Lower leg skin (tissue), 3 donors: ENCODE measurements around the gene VSIG10.

Source experiments
- POLR2A ChIP-seq, 2 donors: fragments of 450-650 bp; IDR thresholded peaks; one replicate each; pipeline ENCODE4 v1.6.1; 2016 to 2017; ENCODE audit warnings: antibody characterized with exemption in 2 of 2, mild to moderate bottlenecking in 1 of 2, moderate library complexity in 1 of 2
- TF ChIP-seq, protein P1 (sequence below), 3 donors: fragments of 450-650 bp; IDR thresholded peaks; one replicate each; pipeline ENCODE4 v1.5.1; 2016; ENCODE audit warnings: antibody characterized with exemption in 3 of 3, mild to moderate bottlenecking in 3 of 3, moderate library complexity in 2 of 3

DNA sequence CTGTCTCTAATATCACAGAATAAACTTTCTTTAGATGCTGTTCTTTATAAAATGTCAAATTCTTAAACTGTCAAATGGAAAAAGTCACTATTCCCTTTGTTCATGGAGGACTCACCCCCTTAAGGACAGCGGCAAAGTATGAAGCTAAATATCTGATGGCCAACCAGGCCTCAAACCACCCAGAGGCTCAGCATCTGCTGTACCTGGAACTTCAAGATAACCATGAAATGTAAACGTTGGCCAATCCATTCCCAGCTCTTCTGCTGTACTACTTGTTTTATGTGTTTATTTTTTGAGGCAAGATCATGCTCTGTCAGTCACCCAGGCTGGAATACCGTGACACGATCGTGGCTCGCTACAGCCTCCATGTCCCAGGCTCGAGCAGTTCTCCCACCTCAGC lies 71.6 kb downstream of the VSIG10 start:
- TF ChIP-seq, protein P1, sequence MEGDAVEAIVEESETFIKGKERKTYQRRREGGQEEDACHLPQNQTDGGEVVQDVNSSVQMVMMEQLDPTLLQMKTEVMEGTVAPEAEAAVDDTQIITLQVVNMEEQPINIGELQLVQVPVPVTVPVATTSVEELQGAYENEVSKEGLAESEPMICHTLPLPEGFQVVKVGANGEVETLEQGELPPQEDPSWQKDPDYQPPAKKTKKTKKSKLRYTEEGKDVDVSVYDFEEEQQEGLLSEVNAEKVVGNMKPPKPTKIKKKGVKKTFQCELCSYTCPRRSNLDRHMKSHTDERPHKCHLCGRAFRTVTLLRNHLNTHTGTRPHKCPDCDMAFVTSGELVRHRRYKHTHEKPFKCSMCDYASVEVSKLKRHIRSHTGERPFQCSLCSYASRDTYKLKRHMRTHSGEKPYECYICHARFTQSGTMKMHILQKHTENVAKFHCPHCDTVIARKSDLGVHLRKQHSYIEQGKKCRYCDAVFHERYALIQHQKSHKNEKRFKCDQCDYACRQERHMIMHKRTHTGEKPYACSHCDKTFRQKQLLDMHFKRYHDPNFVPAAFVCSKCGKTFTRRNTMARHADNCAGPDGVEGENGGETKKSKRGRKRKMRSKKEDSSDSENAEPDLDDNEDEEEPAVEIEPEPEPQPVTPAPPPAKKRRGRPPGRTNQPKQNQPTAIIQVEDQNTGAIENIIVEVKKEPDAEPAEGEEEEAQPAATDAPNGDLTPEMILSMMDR (IDR thresholded peaks at IDR 0.05) = no peak
- TF ChIP-seq POLR2A (IDR thresholded peaks at IDR 0.05) = no peak
